Trophoblast cell (in vitro differentiated cells and primary cell): ENCODE measurements around the gene GPC3.

ENCODE experiments used
- DNase-seq, 2 donors: peaks; one replicate each; pipeline ENCODE4 v3.0.0-alpha.2; 2016
- H2AFZ ChIP-seq: 2 replicates; pipeline ENCODE4 v1.6.1; 2013; ENCODE audit warnings: low read length, moderate library complexity, mild to moderate bottlenecking; ENCODE audit not compliant: insufficient read depth, poor library complexity
- H2AK5ac ChIP-seq: 2 replicates; pipeline ENCODE4 v1.6.1; 2013; ENCODE audit warnings: mild to moderate bottlenecking, low read length
- H2BK120ac ChIP-seq: 2 replicates; pipeline ENCODE4 v1.6.1; 2013; ENCODE audit warnings: low read length, mild to moderate bottlenecking, moderate library complexity; ENCODE audit not compliant: insufficient read depth, poor library complexity
- H2BK12ac ChIP-seq: 2 replicates; pipeline ENCODE4 v1.6.1; 2013; ENCODE audit warnings: mild to moderate bottlenecking, low read length, moderate library complexity
- H2BK5ac ChIP-seq: 2 replicates; pipeline ENCODE4 v1.6.1; 2013; ENCODE audit warnings: low read length, low read depth, moderate library complexity, mild to moderate bottlenecking; ENCODE audit not compliant: poor library complexity
- H3K14ac ChIP-seq: 2 replicates; pipeline ENCODE4 v1.6.1; 2013; ENCODE audit warnings: mild to moderate bottlenecking, low read length
- H3K18ac ChIP-seq: 2 replicates; pipeline ENCODE4 v1.6.1; 2013; ENCODE audit warnings: mild to moderate bottlenecking, low read length
- H3K23ac ChIP-seq: 2 replicates; pipeline ENCODE4 v1.6.1; 2013; ENCODE audit warnings: low read length
- H3K27ac ChIP-seq: 2 replicates; pipeline ENCODE4 v1.5.1; 2013; ENCODE audit warnings: low read depth, mild to moderate bottlenecking, inconsistent platforms, low read length, moderate library complexity
- H3K27me3 ChIP-seq: 2 replicates; pipeline ENCODE4 v1.6.1; 2013; ENCODE audit warnings: inconsistent platforms, mild to moderate bottlenecking, low read length, moderate library complexity; ENCODE audit not compliant: insufficient read depth
- H3K36me3 ChIP-seq, 2 experiments: 1 replicate in 1 of 2; 2 replicates in 1 of 2; pipeline ENCODE4 v1.6.1; 2013; ENCODE audit warnings: low read length in 2 of 2, mild to moderate bottlenecking in 2 of 2, moderate library complexity in 1 of 2; ENCODE audit not compliant: insufficient read depth in 2 of 2, control insufficient read depth in 1 of 2
- H3K4ac ChIP-seq: 2 replicates; pipeline ENCODE4 v1.6.1; 2013; ENCODE audit warnings: low read depth, mild to moderate bottlenecking, low read length, moderate library complexity
- H3K4me1 ChIP-seq, 2 experiments: 1 replicate in 1 of 2; 2 replicates in 1 of 2; pipeline ENCODE4 v1.6.1; 2013; ENCODE audit warnings: low read length in 2 of 2, mild to moderate bottlenecking in 2 of 2, moderate library complexity in 1 of 2; ENCODE audit not compliant: insufficient read depth in 2 of 2, control insufficient read depth in 1 of 2
- H3K4me2 ChIP-seq: 2 replicates; pipeline ENCODE4 v1.6.1; 2013; ENCODE audit warnings: inconsistent platforms, mild to moderate bottlenecking, low read length, moderate library complexity
- H3K4me3 ChIP-seq: 2 replicates; pipeline ENCODE4 v1.5.1; 2013; ENCODE audit warnings: mild to moderate bottlenecking, low read depth, low read length, inconsistent platforms
- H3K79me1 ChIP-seq: one replicate; pipeline ENCODE4 v1.6.1; 2013; ENCODE audit warnings: low read length
- H3K79me2 ChIP-seq: 2 replicates; pipeline ENCODE4 v1.6.1; 2013; ENCODE audit warnings: low read length, mild to moderate bottlenecking; ENCODE audit not compliant: control insufficient read depth, insufficient read depth, poor library complexity
- H3K9ac ChIP-seq: 2 replicates; pipeline ENCODE4 v1.6.1; 2013; ENCODE audit warnings: mild to moderate bottlenecking, low read length
- H3K9me3 ChIP-seq: 2 replicates; pipeline ENCODE4 v1.6.1; 2013; ENCODE audit warnings: low read depth, mild to moderate bottlenecking, control low read depth, inconsistent platforms, low read length; ENCODE audit not compliant: insufficient read depth
- H4K12ac ChIP-seq: 2 replicates; pipeline ENCODE4 v1.6.1; 2013; ENCODE audit warnings: low read depth, mild to moderate bottlenecking, low read length, moderate library complexity
- H4K8ac ChIP-seq: 2 replicates; pipeline ENCODE4 v1.6.1; 2013; ENCODE audit warnings: low read depth, mild to moderate bottlenecking, low read length, moderate library complexity
- H4K91ac ChIP-seq: one replicate; pipeline ENCODE4 v1.6.1; 2013; ENCODE audit warnings: low read depth, mild to moderate bottlenecking, low read length, moderate library complexity
- WGBS: extraction: QIAGEN DNeasy Blood & Tissue Kit; methylation state at CpG from one replicate; pipeline ENCODE4 v1.1.7; 2013; ENCODE audit warnings: missing lambda C conversion rate; ENCODE audit not compliant: insufficient read length, insufficient coverage; ENCODE audit errors: extremely low coverage; 5-methylcytosine and 5-hydroxymethylcytosine counted together

GPC3 gene

DNA sequence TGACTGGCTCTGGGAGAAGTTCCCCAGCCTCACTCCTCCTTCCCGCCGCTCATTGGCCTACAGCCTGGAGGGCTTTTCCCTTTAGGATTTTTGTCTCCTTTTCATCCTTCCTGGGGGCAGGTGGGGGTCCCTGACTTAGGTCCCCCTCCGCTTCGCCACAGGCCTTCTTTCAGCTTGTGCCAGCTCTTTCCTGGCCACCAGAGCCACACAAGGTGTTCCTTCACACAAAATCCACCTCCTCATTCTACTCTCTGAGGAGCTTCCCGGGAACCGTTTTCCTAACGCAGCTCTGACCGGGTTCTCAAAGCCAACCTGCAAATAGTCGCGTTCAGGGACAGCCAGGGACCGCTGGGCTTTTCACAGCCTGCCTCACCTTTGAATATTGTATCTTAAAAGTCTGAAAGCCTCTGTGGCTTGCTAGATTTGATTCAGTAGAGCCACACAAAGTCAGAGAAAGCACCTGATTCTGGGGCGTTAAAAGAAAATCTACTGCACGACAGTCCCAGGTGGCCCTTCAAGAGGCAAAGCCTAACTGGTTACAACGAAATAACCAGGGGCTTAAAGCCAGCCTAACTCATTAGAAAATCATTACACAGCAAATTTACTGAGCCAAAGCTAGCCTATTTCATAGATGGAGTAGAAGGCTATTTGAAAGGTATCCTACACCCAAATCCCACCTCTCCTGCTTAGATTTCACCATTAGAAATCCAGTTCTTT is 731 bp upstream of the GPC3 start:
- Histone ChIP-seq H3K27ac (no peak overlapping the region), H3K36me3 (no peaks in the 10 kb centered on the region), H2BK120ac (no peak overlapping the region), H3K9me3 (no peaks in the 10 kb centered on the region), H3K4me1 (peaks cover 14 to 17% of the 10 kb centered on the region in 2 experiments), H2BK12ac (peak overlapping the region; percentile 49), H3K79me1 (no peaks in the 10 kb centered on the region), H3K18ac (no peak overlapping the region), H3K27me3 (peaks cover 18% of the 10 kb centered on the region), H3K9ac (no peak overlapping the region), H3K14ac (no peak overlapping the region), H3K79me2 (no peaks in the 10 kb centered on the region), H4K12ac (peak overlapping the region; percentile 70), H4K8ac (no peak overlapping the region), H2AFZ (no peak overlapping the region), H2BK5ac (no peak overlapping the region), H4K91ac (no peak overlapping the region), H3K4ac (no peak overlapping the region), H3K23ac (no peak overlapping the region), H2AK5ac (no peak overlapping the region), H3K4me3 (no peak overlapping the region), H3K4me2 (peak overlapping the region; percentile 62)
- WGBS: no CpG with 5 or more reads among the region's 14 CpGs
- DNase-seq: no peak

- Histone ChIP-seq H3K79me2 (no peaks in the 10 kb centered on the region), H3K36me3 (no peaks in the 10 kb centered on the region), H4K12ac (no peak overlapping the region), H3K4me3 (peak overlapping the region; percentile 59), H2BK120ac (no peak overlapping the region), H3K23ac (no peak overlapping the region), H4K8ac (no peak overlapping the region), H3K4me1 (peaks cover 13 to 14% of the 10 kb centered on the region in 2 experiments), H2AK5ac (no peak overlapping the region), H3K9ac (no peak overlapping the region), H3K4me2 (peak overlapping the region; percentile 71), H3K4ac (no peak overlapping the region), H3K79me1 (no peaks in the 10 kb centered on the region), H2AFZ (no peak overlapping the region), H3K9me3 (no peaks in the 10 kb centered on the region), H4K91ac (peak overlapping the region; percentile 52), H3K27ac (no peak overlapping the region), H2BK12ac (no peak overlapping the region), H3K27me3 (peaks cover 18% of the 10 kb centered on the region), H3K18ac (no peak overlapping the region), H2BK5ac (no peak overlapping the region), H3K14ac (no peak overlapping the region)
- no CpG with 5 or more reads among the region's 16 CpGs for WGBS
- no peak for DNase-seq
Measured at GRCh38 chrX:133984857-133985163, 584 bp downstream of the GPC3 start.

DNA sequence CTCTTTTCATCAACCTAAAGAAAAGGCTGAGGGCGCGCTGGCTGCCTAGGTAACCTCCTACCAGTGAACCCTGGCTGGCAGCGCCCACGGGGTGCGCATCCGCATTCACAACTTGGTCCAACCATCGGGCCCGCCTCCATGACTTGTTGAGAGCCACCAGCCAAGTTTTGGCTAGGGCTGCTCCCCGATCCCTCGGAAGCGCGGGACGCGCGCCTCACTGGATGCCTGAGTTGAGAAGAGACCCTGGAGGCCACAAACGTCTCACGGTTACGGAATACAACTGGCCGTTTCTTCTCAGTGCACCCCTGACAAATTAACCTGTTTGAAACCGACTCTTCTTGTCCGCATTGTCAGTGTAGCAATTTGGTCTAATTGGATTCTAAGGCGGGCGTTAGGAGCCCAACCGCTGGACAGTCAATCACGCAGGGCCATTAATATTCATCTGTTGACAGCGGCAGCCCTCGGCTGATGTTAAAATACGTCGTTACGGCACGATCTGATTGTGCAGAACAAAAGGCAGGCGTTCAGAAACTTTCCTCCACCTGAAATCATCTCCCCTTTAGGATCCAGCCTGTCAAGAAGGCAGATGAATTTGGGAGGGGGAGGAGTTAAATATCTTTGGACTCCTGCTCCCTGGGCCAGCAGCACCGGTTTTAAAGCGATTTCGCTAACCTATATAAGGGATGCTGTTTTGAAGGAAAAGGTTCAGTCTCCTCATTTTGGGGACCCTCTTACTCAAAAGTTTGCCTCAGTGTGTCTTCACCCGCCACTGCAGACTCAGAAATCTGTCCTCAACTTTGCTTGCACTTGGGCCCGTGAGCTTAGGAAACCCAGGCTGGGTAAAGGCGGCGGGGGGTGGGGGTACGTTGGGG is 1.2 kb downstream of the GPC3 start:
- no peak for DNase-seq
- Histone ChIP-seq H3K4me2 (peak overlapping the region; percentile 71), H2AFZ (peak overlapping the region; percentile 41), H2AK5ac (no peak overlapping the region), H3K14ac (no peak overlapping the region), H2BK120ac (no peak overlapping the region), H2BK5ac (no peak overlapping the region), H4K8ac (no peak overlapping the region), H3K4me1 (peaks cover 9 to 14% of the 10 kb centered on the region in 2 experiments), H3K79me1 (no peaks in the 10 kb centered on the region), H3K79me2 (no peaks in the 10 kb centered on the region), H3K18ac (no peak overlapping the region), H4K91ac (no peak overlapping the region), H3K9me3 (no peaks in the 10 kb centered on the region), H4K12ac (no peak overlapping the region), H2BK12ac (no peak overlapping the region), H3K36me3 (no peaks in the 10 kb centered on the region), H3K23ac (no peak overlapping the region), H3K27me3 (peaks cover 18% of the 10 kb centered on the region), H3K4ac (no peak overlapping the region), H3K4me3 (peak overlapping the region; percentile 59), H3K9ac (no peak overlapping the region), H3K27ac (no peak overlapping the region)
- WGBS: no CpG with 5 or more reads among the region's 40 CpGs

- Histone ChIP-seq H3K18ac (no peak overlapping the region), H3K23ac (no peak overlapping the region), H2BK12ac (no peak overlapping the region), H4K12ac (no peak overlapping the region), H3K14ac (no peak overlapping the region), H3K4ac (no peak overlapping the region), H3K27ac (no peak overlapping the region), H3K4me2 (peak overlapping the region; percentile 71), H3K36me3 (no peaks in the 10 kb centered on the region), H4K91ac (no peak overlapping the region), H4K8ac (no peak overlapping the region), H3K9me3 (no peaks in the 10 kb centered on the region), H2BK5ac (no peak overlapping the region), H3K27me3 (peaks cover 18% of the 10 kb centered on the region), H3K79me2 (no peaks in the 10 kb centered on the region), H2BK120ac (no peak overlapping the region), H2AK5ac (no peak overlapping the region), H3K9ac (no peak overlapping the region), H2AFZ (no peak overlapping the region), H3K4me3 (no peak overlapping the region), H3K4me1 (peaks cover 9 to 14% of the 10 kb centered on the region in 2 experiments), H3K79me1 (no peaks in the 10 kb centered on the region)
- no peak for DNase-seq
- WGBS: no CpG with 5 or more reads among the region's 8 CpGs
Measured at GRCh38 chrX:133983256-133983973, 2.0 kb downstream of the GPC3 start.
